HG03095 (cell line): ENCODE measurements around the gene SLC16A7.
"Not testable (repeated sequence)": the region's sequence is repeated elsewhere in the genome, so short reads cannot be mapped to it uniquely, and the experiment has no call there.

Source experiments
- ATAC-seq: cut with Tn5 transposase; IDR thresholded peaks from one replicate; pipeline ENCODE4 v1.9.1; 2021; ENCODE audit warnings: moderate library complexity; ENCODE audit not compliant: unreplicated experiment

The SLC16A7 gene, protein sequence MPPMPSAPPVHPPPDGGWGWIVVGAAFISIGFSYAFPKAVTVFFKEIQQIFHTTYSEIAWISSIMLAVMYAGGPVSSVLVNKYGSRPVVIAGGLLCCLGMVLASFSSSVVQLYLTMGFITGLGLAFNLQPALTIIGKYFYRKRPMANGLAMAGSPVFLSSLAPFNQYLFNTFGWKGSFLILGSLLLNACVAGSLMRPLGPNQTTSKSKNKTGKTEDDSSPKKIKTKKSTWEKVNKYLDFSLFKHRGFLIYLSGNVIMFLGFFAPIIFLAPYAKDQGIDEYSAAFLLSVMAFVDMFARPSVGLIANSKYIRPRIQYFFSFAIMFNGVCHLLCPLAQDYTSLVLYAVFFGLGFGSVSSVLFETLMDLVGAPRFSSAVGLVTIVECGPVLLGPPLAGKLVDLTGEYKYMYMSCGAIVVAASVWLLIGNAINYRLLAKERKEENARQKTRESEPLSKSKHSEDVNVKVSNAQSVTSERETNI

DNA sequence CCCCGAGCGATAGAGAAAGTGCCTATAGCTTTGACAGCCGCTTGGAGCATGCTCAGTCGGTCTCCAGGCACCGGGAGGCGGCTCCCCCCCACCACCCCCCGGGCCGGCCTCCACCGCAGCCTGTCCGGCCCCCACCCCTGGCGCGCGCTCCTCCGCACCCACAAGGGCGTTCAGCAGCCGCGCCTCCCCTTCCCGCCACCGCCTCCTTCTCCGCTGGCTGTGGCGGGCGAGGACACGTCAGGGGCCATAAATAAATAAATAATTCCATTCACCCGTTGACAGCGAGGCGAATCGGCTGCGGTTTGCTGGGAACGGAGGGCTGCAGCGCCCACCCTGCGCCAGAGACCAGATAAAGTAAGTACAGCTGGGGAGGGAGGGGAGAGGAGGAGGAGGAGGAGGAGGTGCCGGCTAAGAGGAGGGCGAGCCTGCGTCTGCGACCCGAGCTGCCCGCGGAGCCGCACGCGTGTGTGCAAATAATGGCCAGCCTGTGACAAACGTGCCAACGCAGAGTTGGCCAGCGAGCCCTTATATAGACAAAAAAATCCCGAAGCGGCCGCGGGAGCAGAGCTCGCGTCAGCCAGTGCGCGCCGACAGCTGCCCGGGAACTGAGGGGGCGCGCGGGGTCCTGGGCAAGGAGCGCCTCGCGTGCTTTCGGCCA is at the start of gene SLC16A7:
Gene SLC16A7 (plus strand): TSS at position 147 of the 658 bp plus-strand sequence. CDS start 108,773 bp downstream, outside the sequence.
- ATAC-seq: peak; percentile 63

DNA sequence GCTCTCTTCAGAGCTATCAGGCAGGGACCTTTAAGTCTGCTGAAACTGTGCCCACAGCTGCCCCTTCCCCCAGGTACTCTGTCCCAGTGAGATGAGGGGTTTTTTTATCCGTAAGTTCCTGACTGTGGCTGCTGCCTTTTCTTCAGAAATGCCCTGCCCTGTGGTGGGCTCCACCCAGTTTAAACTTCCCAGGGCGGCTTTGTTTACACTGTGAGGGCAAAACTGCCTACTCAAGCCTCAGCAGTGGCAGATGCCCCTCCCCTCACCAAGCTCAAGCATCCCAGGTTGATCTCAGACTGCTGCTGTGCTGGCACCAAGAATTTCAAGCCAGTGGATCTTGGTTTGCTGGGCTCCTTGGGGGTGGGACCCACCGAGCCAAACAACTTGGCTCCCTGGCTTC is 46.9 kb upstream of the SLC16A7 start:
- no peak for ATAC-seq

- no peak for ATAC-seq
These were observed 36.1 kb upstream of the SLC16A7 start for GRCh38 chr12:59559696-59560095.

DNA sequence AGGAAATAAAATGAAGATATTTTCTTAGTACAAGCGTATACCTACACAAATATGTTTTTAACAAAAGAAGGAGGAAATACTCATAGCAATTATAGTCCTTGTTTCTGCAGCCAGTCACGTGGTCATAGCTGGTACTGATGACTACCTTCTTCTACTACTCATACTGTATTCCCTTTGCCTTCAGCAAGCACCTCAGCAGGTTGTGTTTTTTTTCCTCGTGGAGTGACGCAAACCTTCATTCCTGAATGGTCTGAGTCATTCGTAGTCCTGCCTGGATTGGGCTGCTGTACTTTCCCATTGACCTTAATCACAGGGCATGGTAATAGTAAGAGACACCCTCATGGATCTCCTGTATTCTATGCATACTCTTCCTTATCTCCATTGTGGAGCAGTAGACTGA is 25.7 kb upstream of the SLC16A7 start:
- ATAC-seq: no peak

GRCh38 chr12:59574406-59574805 is 21.4 kb upstream of the SLC16A7 start:
- ATAC-seq: no peak

GRCh38 chr12:59575826-59576225 is 20.0 kb upstream of the SLC16A7 start:
- ATAC-seq: no peak

GRCh38 chr12:59578254-59578653 is 17.6 kb upstream of the SLC16A7 start:
- no peak for ATAC-seq

DNA sequence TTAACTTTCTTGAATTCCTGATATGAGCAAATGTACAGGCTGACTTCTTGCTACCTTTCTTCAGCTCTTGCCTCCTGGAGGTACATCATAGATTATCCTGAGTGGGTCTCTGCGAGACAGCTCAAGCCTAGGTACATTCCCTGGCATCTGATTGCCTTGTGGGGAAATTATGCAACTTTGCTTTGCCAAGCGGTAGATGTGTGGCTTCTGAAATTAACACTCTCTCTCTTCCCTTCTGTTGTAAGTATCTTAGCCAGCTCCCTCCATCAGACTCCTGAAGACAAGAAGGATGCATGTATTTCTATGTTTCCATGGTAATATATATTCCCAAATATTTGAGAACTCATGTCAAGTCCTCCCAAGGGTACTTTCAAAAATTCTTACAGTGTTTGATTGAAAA is 16.2 kb upstream of the SLC16A7 start:
- no peak for ATAC-seq

- ATAC-seq: no peak
These were observed 15.8 kb upstream of the SLC16A7 start for GRCh38 chr12:59580050-59580449.

DNA sequence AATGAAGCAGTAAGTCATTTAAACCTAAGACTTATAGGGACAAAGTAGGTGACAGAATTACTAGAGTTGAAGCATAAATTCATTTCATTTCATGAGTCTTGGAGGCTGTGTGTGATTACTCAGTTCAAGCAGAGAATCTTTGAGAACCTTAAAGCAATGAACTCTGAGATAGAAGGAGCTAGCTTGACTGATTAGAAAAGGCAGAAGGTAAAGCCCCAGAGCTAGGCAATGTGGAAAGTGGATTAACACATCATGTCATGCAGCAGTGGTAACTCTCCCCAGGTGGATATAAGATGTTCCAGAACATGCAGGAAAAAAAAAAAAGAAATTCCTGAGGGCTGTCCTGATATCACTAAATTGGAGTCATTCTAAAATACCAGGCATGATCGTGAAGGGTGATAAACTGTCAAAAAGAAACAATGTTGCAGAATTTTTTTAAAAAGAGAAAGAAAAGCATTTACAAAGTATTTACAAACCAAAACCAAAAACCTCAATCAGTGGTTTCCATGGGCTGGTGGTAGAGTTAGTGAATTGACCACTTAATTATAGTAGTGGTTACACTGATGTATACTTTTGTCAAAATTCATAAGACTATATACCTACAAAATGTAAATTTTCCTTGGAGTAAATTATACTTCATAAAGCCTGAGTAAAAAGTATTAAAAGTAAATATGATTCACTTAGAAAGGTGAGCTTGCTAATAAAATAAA is 12.7 kb upstream of the SLC16A7 start:
- ATAC-seq: no peak

- ATAC-seq: no peak
These were observed 8.1 kb upstream of the SLC16A7 start for GRCh38 chr12:59587710-59588109.

DNA sequence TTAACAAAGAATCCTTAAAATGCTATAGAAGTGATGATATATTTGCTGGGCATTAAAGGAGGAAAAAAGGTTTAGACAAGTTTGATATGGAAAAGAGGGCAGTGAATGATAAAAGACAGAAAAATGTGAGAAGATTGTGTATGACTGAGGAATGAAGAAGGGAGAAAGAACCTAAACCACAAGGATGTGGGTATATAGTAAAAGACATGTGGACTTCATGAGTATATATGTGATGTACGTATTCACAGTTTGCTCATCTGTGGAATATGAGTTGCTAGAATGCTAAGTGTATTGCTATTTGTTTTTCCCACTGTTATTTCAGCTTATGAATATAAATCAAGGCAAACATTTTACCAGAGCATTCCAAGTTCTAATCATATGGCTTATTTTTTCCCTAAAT is 2.1 kb upstream of the SLC16A7 start:
- ATAC-seq: no peak

GRCh38 chr12:59594943-59595500 is 807 bp upstream of the SLC16A7 start:
- no peak for ATAC-seq

- ATAC-seq: no peak
These were observed 305 bp upstream of the SLC16A7 start for GRCh38 chr12:59595565-59595882.

- ATAC-seq: peak; percentile 50
These were observed 1.6 kb downstream of the SLC16A7 start for GRCh38 chr12:59597385-59597781.

GRCh38 chr12:59600171-59600570 is 4.3 kb downstream of the SLC16A7 start:
- no peak for ATAC-seq

DNA sequence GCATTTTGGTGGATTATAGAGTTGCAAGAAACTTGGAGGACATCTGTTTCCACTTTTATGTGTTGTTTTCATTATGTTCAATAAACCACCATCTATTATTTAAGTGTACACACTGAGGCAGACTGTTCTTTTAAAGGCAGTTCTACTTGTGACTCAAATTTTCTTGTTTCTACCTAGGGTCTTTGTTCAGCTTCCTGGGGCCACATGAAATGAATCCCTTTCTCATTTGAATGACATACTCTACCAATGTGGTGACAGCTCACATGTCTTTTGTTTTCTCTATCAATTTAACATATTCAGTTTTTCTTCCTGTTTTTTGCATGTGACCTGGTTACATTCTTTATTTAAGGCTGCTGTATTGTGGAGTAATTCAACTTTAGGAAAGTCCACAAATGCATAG is 7.9 kb downstream of the SLC16A7 start:
- ATAC-seq: no peak

DNA sequence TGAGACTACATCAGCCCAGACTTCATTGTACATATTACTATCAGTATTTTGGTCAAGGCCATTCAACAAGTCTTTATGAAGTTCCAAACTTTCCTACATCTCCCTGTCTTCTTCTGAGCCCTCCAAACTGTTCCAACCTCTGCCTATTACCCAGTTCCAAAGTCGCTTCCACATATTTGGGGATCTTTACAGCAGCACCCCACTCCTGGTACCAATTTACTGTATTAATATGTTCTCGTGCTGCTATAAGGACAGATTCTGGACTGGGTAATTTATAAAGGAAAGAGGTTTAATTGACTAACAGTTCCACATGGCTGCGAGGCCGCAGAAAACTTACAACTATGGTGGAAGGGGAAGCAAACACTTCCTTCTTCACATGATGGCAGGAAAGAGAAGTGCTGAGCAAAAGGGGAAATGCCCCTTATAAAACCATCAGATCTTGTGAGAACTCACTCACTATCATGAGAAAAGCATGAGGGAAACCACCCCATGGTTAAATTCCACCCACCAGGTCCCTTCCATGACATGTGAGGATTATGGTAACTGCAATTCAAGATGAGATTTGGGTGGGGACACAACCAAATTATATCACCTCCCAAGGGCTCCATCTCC is 17.1 kb downstream of the SLC16A7 start:
- ATAC-seq: not testable (repeated sequence)

DNA sequence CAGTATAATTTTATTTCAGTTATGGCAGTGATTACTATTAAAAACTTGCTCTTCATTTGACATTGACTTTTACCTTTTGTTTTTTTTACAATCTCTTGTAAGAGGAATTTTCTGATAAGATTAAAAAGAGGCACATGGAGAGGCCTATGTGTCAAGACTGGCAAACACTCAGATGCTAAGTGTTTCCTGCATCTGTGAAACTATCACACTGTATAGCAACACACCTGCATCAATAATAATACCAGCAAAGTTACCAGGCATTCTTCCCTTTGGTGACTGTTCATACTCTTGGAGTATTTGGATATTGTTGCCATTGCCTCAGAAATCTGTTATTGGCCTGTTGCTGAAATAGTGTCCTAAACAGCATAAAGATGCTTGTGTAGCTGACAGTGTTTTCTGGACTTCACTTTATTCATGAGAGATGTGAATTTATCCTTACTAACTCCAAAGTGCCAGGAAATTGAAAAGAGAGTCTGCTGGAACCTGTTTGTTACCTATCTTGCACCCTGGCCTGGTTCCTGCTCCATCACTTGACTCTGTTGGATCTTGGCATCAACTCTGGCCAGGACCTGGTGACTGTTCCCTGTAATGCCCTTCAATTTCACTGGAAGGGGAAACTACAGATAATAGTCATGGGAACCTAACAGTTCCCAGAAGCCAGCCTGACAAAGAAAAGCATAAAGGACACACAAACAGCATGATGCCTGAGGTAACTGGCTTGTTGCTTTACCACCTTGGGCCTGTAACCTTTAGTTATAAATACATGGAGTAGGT is 19.8 kb downstream of the SLC16A7 start:
- ATAC-seq: no peak
